NCI-H146 treated with DMSO at 0.1 percent for 48 hours (cell line): ENCODE results near the gene RAPGEF1.
"Not testable (repeated sequence)": the region's sequence is repeated elsewhere in the genome, so short reads cannot be mapped to it uniquely, and the experiment has no call there.

Experiments used
- DNase-seq: peaks from one replicate; lab custom pipeline; 2025; ENCODE audit not compliant: unreplicated experiment; lab: John Stamatoyannopoulos, UW

Gene RAPGEF1

GRCh38 chr9:131575946-131576853 is 163.7 kb downstream of the RAPGEF1 start:
- DNase-seq, result no peak

DNA sequence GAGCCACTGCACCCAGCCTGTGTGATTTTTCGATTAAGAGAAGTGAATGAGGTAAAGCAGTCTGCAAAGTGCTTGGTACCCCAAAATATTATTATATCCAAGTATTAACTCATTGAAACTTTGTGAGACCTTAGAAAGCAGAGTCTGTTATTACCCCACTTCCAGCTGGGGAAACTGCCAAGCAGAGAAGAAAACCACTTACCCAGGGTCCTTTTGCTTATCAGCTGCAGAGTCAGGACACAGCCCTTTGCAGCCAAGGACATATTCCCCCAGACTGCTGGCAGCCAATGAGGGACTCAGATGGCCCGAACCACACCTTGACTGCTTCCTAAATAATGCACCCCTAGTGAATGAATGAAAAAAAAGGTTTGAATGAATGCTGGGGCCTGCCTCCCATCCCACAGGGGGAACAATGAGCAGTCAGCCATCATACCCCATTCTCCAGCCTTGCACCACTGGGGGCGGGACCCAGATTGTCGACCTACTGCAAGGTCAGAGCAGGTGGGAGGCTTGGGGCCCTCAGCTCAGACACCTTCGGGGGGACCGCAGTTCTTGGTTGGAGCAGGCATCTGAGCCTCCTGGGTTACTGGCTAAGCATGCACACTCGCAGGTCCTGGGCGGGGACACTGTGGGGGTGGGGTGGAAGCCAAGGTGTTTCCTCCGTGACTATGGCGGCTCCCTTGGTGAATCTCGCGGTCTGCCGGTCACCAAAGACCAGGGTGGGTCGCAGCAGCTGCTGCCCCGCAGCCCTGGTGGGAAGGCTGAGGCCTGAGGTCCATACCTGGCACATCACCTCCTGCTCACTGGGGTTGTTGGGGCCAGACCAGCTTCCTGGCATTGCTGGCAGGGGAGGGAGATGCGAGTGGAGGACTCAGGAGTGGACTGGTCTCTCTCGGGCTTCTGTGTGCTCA is 164.9 kb downstream of the RAPGEF1 start:
- DNase-seq, result no peak

DNA sequence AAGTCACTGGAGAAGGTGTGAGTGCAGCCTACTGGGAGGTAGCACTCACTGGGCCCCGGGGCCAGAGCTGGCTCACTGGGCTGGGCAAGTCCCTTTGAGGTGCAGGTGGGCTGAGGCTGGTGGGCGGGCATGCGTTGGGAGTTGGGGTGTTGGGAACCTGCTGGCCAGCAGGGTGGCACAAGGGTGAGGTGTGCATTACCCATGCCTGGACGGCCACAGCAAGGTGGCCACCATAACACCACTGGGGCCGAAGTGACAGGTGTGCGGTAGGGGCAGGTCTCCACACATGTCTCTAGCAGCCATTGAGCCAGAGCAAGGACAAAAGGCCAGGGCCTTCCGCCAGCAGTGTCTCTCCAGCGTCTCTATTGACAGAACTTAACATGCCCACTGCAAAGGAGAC is 172.0 kb downstream of the RAPGEF1 start:
- no peak for DNase-seq

DNA sequence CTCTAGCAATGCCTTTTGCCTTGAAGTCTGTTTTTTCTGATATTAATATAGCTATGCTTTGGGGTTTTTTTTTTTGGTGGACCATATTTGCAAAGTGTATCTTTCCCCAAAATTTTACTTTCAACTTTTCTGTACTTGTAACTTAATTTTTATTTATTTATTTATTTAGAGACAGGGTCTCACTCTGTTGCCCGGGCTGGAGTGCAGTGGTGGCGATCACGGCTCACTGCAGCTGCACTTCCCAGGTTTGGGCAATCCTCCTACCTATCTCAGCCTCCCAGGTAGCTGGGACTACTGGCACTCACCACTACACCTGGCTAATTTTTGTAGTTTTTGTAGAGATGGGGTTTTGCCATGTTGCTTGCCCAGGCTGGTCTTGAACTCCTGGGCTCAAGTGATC is 173.7 kb downstream of the RAPGEF1 start:
- no peak for DNase-seq

- no peak for DNase-seq
Measured at GRCh38 chr9:131565369-131565768, 174.5 kb downstream of the RAPGEF1 start.

DNA sequence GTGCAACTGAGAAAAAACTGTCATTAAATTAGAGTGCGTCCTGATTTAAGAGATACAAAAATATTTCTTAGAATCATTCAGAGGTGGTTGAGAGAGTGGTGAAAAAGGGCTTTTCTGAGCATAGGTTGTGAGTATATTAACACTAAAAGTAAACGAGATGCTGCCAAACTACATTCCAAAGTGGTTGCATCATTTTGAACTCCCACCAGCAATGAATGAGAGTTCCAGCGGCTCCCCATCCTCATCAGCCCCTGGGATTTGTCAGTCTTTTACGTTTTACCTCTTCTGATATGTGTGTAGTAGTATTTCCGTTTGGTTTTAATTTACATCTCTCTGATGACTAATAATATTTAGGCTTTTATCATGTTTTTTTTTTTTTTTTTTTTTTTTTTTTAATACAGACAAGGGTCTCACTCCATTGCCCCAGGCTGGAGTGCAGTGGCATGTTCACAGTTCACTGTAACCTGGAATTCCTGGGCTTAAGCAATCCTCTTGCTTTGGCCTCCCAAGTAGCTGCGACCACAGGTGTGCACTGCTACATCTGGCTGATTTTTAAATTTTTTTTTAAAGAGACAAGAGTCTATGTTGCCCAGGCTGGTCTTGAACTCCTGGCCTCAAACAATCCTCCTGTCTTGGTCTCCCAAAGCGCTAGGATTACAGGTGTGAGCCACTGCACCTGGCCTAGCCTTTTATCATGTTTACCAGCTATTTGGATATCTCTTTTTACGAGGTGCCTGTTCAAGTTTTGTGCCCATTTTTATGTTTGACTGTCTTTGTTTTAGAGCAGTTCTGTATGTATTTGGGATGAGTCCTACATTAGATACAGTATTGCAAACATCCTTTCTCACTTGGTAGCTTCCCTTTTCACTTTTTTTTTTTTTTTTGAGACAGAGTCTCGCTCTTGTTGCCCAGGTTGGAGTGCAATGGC is 177.6 kb downstream of the RAPGEF1 start:
- no peak for DNase-seq

DNA sequence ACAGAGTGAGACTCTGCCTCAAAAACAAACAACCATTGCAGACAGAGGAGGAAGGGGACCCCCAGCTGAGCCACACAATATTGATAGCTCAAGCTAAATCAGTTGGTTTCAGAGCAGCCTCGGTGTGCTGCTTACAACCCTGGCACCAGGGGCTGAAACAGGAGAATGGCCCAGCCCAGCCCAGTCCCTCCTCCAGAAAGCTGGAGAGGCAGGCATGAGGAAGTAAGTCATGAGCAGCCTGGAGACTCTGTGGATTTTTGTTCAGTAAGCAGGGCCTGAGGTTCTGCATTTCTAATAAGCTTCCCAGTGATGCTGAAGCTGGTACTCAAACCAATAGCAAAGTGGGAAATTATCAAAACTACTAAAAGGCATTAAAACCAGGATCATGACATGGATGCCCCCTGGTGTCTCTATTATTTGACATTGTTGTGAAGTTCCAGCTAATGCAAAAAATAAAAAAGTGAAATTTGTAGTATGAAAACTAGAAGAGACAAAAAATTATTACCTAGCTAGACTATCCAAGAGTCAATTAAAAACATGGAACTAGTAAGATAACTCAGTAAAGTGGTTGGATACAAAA is 180.4 kb downstream of the RAPGEF1 start:
- no peak for DNase-seq

- no peak for DNase-seq
Measured at GRCh38 chr9:131557855-131558548, 181.9 kb downstream of the RAPGEF1 start.

- no peak for DNase-seq
Measured at GRCh38 chr9:131555841-131556673, 183.8 kb downstream of the RAPGEF1 start.

GRCh38 chr9:131554843-131555351 is 185.0 kb downstream of the RAPGEF1 start:
- no peak for DNase-seq

- no peak for DNase-seq
Measured at GRCh38 chr9:131554087-131554842, 185.6 kb downstream of the RAPGEF1 start.

- DNase-seq, result no peak
Measured at GRCh38 chr9:131552030-131552429, 187.8 kb downstream of the RAPGEF1 start.

- DNase-seq, result not testable (repeated sequence)
Measured at GRCh38 chr9:131550465-131550864, 189.4 kb downstream of the RAPGEF1 start.

DNA sequence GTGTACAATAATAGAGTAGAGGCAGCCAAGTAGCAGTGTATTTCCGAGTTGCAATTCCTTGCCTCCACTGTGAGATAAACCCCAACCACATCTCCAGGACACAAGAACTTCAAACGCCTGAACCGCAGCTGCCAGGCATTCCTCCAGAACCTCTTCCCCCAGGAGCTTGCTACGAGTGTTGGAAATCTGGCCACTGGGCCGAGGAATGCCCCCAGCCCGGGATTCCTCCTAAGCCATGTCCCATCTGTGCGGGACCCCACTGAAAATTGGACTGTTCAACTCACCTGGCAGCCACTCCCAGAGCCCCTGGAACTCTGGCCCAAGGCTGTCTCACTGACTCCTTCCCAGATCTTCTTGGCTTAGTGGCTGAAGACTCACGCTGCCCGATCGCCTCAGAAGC is 190.7 kb downstream of the RAPGEF1 start:
- DNase-seq, result not testable (repeated sequence)

DNA sequence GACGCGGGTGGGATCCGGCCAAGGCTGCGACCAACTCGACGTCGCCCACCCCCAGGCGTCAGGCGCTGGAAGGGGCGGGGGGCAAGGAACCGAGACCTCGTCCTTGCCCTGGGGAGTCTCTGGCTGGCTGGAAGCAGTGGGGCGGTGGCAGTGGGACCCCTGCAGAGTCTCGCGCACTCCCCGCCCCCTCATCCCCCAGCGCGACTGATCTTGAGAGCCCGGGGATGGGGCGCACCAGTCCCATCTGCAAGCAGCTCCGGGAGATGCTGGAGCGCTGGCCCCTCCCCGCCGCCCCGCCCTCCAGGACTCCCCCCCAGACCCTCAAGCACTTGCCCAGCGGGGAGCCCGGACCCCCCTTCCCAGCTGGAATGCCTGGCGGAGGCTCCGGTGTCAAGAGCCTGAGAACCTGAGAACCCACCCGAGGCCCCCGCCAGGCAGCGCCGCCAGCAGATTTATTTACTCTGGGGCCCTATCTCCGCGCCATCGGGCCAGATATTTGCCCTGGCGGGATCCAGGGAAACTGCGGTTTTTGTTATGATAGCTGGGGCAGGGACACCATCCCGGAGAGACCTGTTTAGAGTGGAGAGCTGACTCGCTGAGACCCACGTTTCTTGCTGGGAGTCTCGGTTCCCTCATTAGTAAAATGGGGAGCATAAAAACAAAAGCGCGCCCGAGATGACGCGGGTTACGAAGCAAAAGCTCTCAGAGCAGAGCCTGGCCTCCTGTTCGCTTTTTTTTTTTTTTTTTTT is 193.4 kb downstream of the RAPGEF1 start:
- DNase-seq, result no peak

DNA sequence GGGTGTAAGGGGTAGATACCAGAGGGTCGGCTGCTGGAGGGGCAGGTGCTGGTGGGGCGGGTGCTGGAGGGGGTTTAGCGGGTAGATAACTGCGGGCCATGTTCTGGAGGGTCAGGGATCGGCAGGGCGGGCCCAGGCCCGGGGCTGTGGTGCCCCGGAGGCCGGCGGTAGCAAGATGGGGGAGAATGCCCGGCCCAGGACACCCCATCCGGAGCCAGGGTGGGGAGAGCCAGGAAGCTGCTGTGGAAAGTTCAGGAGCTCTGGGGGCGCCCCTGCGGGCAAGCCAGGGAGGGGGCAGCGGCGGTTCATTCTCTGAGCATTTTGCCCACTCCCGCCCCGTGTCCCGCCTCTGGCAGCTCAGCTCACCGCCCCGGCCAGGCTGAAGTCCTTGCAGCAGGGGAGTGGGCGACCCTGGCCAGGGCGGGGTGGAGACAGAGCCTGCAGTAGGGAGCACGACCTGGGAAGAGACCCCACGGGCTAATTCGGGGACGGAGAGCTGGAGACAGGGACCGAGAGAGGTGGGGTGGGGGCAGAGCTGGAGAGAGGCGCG is 194.0 kb downstream of the RAPGEF1 start:
- no peak for DNase-seq
